Neural cell (in vitro differentiated cells): Measurements from ENCODE around the gene HLA-DRB1.

Experiments used
- CTCF ChIP-seq: fragments of 450-650 bp; IDR thresholded peaks from 2 replicates; pipeline ENCODE4 v1.5.1; 2014; ENCODE audit warnings: antibody characterized with exemption, mild to moderate bottlenecking, moderate library complexity; ENCODE audit not compliant: poor library complexity, severe bottlenecking
- EP300 ChIP-seq: fragments of 450-650 bp; conservative IDR thresholded peaks from 2 replicates; pipeline ENCODE4 v1.6.1; 2014; ENCODE audit warnings: antibody characterized with exemption, mild to moderate bottlenecking, moderate library complexity; ENCODE audit not compliant: poor library complexity, severe bottlenecking
- POLR2AphosphoS5 ChIP-seq: IDR thresholded peaks from 2 replicates; pipeline ENCODE4 v1.6.1; 2012
- RAD21 ChIP-seq: fragments of 450-650 bp; conservative IDR thresholded peaks from 2 replicates; pipeline ENCODE4 v1.6.1; 2014; ENCODE audit warnings: antibody characterized with exemption, mild to moderate bottlenecking, moderate library complexity

GRCh38 chr6:32621372-32621771 lies 31.7 kb upstream of the HLA-DRB1 start:
- no peak for TF ChIP-seq CTCF
- TF ChIP-seq EP300: no peak
- TF ChIP-seq RAD21: no peak
- TF ChIP-seq POLR2AphosphoS5: no peak
